ENCODE measurements around the gene GPI.

GPI gene

DNA sequence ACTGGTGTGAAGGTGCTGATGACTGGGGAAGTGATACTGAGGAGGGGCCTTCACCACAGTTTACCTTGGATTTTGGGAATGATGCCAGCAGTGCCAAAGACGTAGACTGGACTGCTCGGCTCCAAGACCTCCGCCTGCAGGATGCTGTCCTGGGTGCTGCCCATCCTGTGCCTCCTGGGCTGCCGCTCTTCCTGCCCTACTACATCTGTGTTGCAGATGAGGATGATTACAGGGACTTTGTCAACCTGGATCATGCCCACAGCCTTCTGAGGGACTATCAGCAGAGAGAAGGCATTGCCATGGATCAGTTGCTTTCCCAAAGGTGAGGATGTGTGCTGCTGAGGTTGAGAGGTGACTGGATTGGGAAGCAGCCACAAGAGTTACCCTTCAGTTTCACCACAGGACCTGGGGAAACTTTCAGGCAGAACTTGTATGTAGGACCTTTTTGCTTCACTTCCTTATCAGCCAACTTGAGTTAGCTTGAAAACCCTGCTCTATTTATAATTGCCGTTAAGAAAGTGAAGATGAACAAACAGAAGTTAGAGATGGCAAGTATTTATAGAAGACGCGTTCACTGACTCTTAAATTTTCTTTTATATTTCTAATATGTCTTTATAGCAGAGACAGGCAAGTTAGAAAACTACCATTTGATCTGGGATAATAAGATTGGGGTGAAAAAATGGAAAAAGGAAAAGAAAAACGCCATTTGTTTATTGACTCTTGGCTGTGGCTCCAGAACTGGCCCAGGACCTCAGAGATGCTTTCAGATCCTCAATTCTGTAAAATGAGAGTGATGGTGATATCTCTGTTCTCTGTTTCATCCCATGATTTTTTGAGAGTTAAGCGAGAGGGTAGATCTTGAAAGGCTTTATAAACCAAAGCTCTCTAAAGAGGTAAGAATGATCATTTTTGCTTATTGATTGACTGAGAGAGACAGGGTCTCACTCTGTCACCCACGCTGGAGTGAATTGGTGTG lies 44.5 kb downstream of the GPI start:
- no peak for DNase-seq

DNA sequence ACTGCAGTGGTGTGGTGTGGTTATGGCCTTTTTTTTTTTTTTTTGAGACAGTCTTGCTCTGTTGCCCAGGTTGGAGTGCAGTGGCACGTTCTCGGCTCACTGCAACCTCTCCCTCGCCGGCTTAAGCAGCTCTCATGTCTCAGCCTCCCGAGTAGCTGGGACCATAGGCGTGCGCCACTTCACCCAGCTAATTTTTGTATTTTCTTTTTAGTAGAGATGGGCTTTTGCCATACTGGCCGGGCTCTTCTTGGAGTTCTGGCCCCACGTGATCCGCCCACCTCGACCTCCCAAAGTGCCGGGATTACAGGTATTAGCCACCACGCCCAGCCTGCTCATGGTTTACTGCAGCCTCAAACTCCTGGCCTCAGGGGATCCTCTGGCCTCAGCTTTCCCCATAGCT lies 46.2 kb downstream of the GPI start:
- DNase-seq = no peak

DNA sequence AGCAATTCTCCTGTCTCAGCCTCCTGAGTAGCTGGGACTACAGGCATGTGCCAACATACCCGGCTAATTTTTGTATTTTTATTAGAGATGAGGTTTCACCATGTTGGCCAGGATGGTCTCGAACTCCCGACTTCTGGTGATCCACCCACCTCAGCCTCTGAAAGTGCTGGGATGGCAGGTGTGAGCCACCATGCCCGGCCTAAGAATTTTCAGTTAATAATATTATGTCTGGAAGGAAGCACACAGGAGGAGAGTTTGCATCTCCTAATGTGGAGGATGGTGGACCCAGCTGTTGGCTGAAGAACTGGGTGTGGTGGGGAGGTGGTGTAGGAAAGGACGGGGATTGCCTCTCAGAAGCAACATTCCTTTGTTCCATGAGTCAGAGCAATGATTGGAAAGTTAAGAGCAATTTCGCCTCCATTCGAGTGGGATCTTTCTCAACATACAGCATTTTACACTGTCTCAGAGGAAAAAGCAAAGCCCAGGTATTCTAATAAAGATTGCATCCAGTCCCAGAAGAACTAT lies 51.1 kb downstream of the GPI start:
- DNase-seq = no peak

DNA sequence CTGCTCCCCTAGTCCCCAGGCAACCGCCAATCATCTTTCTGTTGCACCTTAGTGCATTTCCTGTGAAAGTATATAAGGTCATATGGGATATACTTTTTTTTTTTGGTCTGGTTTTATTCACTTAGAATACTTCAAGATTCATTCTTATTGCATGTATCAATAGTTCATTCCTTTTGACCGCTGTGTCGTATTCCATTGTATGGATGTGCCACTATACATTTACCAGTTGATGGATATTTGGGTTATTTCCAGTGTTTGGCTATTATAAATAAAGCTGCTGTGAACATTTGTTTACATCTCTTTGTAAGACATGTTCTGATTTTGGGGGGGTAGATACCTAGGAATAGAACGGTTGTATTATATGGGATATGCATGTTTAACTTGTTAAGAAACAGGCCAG lies 53.3 kb downstream of the GPI start:
- no peak for DNase-seq

DNA sequence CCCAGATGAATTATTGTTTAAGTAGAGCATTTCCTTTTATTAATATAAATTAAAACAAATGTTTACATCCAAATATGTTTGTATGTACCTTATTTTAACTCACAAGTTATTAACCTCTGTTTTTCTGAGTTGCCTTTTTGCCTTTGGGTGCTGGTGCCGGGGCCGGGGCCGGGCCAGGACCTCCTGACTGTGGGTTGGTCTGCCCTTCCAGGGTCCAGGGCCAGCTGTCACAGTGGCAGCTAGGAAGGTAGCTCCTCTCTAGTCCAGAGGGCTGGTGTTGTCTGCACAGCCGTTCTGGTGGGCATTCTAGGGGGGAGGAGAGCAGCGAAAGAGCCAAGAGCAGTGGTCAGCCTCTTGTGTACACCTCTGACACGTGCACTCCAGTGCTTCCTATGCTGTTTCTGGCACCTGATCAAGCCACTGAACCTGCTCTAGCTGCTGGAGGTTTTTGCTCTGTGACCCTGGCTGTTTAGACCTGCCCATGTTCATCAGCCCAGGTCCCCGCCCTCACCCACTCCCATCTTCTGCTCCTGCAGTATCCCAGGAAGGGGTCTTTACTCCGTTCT lies 61.2 kb downstream of the GPI start:
- DNase-seq = no peak

DNA sequence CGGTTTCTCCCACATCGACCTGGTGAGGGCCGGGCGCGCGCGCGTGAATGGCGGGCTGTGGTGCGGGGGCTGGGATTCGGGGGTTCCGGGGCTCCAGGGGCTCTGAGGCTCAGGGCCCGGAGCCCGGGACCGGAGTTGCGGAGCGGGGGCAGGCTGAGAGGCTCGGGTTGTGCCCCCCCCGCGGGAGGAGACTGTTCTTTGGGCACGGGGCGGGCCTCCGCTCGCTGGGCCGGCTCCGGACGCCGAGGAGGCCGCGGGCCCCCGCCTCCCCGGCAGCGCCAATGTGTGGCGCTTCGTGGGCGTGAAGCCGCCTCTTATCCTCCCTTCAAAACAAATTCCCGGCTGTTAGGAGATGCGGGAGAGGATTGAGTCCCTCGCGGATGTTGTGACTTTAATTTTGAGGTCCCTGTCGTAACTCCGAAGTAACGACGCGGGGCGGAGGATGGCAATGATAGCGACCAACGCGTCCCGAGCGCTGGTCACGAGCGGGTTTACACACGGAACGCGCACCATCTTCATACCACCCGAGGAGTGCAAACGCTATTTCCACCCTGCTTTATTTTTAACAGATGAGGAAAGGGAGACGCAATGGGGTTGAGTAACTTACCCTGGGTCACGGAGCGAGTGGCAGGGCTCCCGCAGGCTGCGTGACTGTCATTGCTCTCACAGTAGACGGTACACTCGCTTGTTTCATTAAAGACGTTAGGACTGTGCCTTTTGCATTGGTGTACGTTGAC lies 63.7 kb downstream of the GPI start:
- peak; percentile 33 for DNase-seq

DNA sequence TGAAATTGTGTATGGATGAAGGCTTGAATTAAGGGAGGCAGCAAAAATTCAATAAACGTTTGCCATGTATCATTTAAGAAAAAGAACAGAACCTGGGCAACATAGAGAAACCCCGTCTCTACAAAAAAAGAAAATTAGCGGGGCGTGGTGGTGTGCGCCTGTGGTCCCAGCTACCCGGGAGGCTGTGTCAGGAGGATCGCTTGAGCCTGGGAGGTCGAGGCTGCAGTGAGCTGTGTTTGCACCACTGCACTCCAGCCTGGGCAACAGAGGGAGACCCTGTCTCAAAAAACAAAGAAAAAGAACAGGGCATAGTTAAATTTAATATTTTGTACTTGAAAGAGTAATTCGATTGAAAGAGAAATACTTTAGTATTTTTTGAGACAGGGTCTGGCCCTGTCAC lies 64.6 kb downstream of the GPI start:
- DNase-seq = no peak

DNA sequence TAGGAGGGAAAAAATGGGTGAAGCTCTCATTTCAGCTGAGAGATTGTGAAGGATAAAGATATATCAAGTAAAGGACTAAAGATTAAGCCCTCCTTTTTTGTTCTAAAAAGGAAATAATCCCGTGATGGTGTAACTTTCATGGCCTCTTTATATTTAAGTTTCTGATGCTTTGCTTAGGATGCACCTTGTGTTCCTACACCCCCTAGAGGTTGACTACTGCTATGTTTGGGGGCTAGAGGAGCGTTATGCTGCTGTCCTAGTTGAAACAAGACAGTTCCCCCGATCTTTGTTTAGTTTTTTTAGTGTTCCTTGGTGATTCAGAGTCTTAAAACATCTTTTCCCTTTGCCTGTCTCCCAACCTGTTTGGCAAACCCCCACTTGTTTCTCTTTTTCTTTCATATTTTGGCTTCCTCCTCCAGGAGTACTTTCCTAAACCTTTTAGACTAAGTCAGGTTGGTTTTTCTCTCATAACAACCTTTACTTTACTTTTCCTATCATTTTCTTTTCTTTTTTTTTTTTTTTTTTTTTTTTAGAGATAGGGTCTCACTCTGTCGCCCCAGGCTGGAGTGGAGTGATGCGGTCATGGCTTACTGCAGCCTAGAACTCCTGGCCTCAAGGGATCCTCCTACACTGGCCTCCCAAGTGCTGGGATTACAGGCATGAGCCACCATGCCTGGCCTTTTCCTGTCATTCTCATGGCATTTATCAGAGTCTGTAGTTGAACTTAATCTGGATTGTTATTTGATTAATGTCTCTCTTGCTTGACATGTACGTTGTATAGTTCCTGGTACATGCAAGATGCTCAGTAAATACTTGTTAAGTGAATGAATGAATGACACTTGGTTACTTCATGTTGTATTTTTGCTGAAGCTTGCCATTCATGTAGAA lies 66.0 kb downstream of the GPI start:
- peak; percentile 72 for DNase-seq

DNA sequence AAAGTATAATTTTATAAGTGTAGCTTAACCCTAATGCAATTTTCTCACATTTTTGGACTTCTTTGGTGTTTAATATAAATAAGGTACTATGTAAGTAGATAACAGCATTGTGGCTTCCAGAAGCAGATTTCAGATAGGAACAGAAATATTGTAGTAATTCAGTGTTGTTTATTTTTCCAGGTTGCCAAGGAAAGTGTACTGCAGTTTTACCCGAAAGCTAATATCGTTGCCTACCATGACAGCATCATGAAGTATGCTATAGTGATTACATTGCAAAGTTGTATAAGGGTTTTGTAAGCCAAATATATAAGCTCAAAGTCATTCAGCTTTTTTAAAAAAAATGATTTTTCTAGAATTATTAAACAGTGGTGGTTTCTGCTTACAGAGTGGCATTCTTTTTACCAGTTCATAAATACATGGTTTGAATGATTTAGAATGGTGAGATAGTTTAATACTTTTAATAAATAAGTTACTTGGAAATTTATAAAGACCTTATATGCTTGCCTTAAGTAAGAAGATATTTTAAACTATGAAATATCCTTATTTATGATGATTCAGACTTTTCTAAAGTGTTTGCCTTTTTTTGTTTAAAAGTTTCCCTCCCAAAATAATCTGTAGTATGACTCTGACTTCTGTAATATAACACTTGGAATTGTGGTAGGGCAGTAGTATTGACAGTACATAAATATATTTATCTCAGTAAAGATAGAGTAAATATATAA lies 66.8 kb downstream of the GPI start:
- DNase-seq = no peak

DNA sequence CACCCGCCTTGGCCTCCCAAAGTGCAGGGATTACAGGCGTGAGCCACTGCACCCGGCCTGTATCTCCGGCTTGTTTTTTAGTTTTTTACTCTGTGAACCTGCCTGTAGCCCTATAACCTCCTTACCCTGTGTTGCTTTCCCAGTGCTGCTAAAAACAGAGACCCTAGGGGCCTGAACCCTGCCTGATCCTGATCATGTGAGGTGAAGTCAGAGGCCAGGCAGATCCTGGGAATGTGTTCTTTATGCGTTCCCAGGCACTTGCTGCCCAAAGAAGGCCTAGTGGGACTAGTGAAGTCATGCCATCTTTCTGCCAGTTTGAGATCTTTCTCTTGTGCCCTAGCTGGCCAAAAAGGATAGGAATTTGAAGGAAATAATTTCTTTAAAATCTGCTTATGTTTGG lies 67.8 kb downstream of the GPI start:
- no peak for DNase-seq

DNA sequence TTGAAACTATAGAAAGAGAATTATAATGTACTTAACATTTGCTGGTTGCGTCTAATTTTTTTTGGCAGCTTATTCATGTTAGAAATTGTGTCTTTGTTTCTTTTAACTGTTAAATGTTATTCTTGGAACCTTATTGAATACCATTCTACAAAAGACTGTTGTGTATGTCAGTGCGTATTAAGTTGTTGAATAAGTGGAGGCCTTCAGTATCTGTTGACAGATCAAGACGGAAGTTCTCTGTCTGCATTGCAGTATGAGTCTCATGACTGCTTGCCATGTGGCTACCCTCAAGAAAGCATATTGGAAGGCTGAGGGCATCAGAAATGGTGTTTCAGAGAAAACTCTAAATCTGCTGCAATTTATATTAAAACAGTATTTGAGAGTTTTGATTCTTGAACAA lies 71.7 kb downstream of the GPI start:
- DNase-seq = no peak

DNA sequence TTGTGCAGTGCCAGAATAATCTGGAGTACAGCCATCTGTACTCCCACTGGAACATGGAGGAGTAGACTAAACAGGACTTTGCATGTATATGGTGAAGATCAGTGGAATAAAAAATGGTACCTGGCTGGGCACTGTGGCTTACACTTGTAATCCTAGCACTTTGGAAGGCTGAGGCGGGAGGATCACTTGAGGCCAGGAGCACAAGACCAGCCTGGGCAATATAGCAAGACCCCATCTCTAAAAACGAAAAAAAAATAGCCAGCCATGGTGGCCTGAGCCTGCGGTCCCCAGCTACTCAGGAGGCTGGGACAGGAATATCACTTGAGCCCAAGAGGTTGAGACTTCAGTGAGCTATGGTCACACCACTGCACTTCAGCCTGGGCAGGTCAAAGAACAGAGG lies 83.2 kb downstream of the GPI start:
- DNase-seq = no peak

Measured in activated CD4-positive, alpha-beta T cell treated with anti-CD3 and anti-CD28 coated beads, Interleukin-2, amount 50 U/mL, for 16 hours (primary cell).